ENCODE data around the gene MYL1. TPM values are rescaled to one million over a fixed set of nuclear protein-coding genes. Genes with fewer than 3 reads are reported as not detected.

Gene MYL1
- total RNA-seq, 1 experiment from 2014 or later, result not detected

DNA sequence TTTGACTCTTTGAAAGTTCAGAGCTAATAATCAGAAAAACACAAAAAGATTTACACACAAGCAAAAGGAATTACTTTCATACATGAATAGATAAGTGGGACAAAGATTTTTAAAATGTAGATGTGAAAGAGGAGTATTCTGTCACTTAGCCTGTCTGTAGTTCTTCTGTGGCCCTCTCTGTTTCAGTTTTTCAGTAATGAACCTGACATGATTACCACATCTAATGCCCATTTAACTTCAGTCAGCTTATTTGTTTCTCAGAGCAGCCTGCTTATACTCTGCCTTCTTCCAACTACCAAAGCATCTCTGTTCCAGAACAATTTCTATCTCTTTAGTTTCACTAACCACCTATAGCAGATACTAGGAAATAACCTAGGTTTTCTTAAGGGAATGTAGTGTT lies 55.3 kb downstream of the MYL1 start:
- no peaks in the 10 kb centered on the region for H3K36me3 ChIP-seq (ENCODE audit: control insufficient read depth, insufficient read depth, low read length)
- Mint-ChIP-seq H3K4me1 (ENCODE audit: low read depth, unreplicated experiment) (no peaks in the 10 kb centered on the region), H3K27me3 (ENCODE audit: insufficient read depth, unreplicated experiment) (no peaks in the 10 kb centered on the region), H3K9me3 (ENCODE audit: unreplicated experiment) (no peaks in the 10 kb centered on the region), H3K4me3 (ENCODE audit: unreplicated experiment) (no peak overlapping the region), H3K27ac (ENCODE audit: unreplicated experiment) (no peak overlapping the region), H3K36me3 (ENCODE audit: insufficient read depth, unreplicated experiment) (no peaks in the 10 kb centered on the region)
- ChIA-PET CTCF (no interaction called here), POLR2A (no interaction called here)
- no peaks in the 10 kb centered on the region for H3K4me1 ChIP-seq
- TF ChIP-seq, protein P1, sequence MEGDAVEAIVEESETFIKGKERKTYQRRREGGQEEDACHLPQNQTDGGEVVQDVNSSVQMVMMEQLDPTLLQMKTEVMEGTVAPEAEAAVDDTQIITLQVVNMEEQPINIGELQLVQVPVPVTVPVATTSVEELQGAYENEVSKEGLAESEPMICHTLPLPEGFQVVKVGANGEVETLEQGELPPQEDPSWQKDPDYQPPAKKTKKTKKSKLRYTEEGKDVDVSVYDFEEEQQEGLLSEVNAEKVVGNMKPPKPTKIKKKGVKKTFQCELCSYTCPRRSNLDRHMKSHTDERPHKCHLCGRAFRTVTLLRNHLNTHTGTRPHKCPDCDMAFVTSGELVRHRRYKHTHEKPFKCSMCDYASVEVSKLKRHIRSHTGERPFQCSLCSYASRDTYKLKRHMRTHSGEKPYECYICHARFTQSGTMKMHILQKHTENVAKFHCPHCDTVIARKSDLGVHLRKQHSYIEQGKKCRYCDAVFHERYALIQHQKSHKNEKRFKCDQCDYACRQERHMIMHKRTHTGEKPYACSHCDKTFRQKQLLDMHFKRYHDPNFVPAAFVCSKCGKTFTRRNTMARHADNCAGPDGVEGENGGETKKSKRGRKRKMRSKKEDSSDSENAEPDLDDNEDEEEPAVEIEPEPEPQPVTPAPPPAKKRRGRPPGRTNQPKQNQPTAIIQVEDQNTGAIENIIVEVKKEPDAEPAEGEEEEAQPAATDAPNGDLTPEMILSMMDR (IDR thresholded peaks at IDR 0.05; ENCODE audit: insufficient read depth in 1 of 2, low read depth in 1 of 2, low read length in 1 of 2, severe bottlenecking in 1 of 2, unreplicated experiment in 1 of 2), result no peak
- DNase-seq, result no peak
- no peak overlapping the region for H3K4me3 ChIP-seq (ENCODE audit: low read depth, low read length)
- intact Hi-C loops (cut with micrococcal nuclease; ENCODE audit: unreplicated experiment), result no loop called here
- no peaks in the 10 kb centered on the region for H3K9me3 ChIP-seq
- BruUV-seq (replicated peaks), result no TSS peak
- H3K27me3 ChIP-seq (replicated peaks; ENCODE audit: control insufficient read depth, insufficient read depth, low read length), result no peaks in the 10 kb centered on the region

DNA sequence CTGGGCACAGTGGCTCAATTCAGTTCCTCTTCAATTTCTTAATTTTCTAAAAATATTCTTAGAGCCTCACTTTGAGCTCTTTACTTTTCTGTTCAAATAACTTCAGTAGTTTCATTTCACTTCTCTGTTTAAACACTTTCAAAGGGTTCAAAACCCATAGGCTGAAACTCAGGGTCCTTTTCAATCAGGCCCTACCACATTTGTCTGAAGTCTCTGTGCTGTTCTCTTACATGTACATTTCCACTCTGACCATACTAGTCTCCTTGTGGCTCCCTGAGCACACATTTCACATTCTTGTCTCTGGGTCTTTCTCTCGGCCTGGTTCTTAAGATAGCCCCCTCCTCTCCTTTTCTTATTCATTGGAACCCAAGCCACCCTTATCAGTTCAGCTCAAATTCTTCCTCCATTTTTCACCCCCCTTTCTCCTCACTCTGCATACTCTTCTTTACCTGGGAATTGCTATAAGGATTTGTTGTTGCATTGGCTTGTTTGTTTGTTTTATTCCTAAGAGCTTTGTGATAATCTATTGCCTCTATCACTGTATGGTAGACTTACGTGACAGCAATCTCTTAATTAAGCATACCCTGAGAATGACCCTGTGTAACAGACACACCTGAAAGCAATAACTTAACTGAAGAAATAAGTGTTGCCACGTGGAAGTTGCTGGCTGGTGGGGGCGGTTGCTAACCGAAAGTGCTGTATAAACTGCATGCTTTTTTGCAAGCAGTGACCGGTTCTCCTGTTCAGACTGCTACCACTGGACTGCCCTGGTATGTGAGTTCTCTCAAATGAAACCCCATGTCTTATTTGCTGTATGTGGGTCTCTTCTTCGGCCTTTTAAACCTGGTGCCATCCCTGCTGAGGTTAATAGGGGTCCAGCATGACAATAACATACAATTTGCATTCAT lies 62.0 kb downstream of the MYL1 start:
- intact Hi-C loops (cut with micrococcal nuclease; ENCODE audit: unreplicated experiment), result no loop called here
- no TSS peak for BruUV-seq (replicated peaks)
- ChIA-PET CTCF (no interaction called here), POLR2A (no interaction called here)
- no peaks in the 10 kb centered on the region for H3K36me3 ChIP-seq (ENCODE audit: control insufficient read depth, insufficient read depth, low read length)
- no peaks in the 10 kb centered on the region; the same call in 1 of the 2 replicates for H3K27me3 ChIP-seq (replicated peaks; ENCODE audit: control insufficient read depth, insufficient read depth, low read length)
- no peaks in the 10 kb centered on the region for H3K9me3 ChIP-seq
- TF ChIP-seq, protein P1 (IDR thresholded peaks at IDR 0.05; ENCODE audit: insufficient read depth in 1 of 2, low read depth in 1 of 2, low read length in 1 of 2, severe bottlenecking in 1 of 2, unreplicated experiment in 1 of 2), result no peak
- no peak overlapping the region for H3K4me3 Mint-ChIP-seq (ENCODE audit: unreplicated experiment)
- no peaks in the 10 kb centered on the region for H3K36me3 Mint-ChIP-seq (ENCODE audit: insufficient read depth, unreplicated experiment)
- H3K4me3 ChIP-seq (ENCODE audit: low read depth, low read length), result no peak overlapping the region
- DNase-seq, result no peak
- no peaks in the 10 kb centered on the region for H3K9me3 Mint-ChIP-seq (ENCODE audit: unreplicated experiment)
- no peaks in the 10 kb centered on the region for H3K4me1 ChIP-seq
- H3K27ac Mint-ChIP-seq (ENCODE audit: unreplicated experiment), result no peak overlapping the region
- H3K27me3 Mint-ChIP-seq (ENCODE audit: insufficient read depth, unreplicated experiment), result peaks cover 5% of the 10 kb centered on the region
- H3K4me1 Mint-ChIP-seq (ENCODE audit: low read depth, unreplicated experiment), result no peaks in the 10 kb centered on the region

DNA sequence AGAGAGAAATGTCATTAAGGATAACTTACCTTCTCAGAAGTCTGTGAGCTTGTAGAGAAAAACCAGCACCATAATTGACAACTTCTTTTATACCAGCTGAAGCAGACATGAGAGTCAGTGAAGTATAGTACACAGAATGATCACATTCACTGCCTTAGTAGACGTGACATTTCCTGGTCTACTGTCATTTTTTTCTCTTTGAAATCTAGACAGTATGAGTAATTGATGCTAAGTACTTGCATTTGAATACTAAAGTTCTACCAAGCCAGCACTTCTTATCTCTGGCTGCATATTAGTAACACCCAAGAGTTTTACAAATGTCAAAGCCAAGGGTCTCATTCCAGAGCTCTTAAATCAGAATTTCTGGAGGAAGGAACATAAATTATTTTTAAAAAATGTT lies 64.4 kb downstream of the MYL1 start:
- DNase-seq, result no peak
- H3K27me3 Mint-ChIP-seq (ENCODE audit: insufficient read depth, unreplicated experiment), result peaks cover 8% of the 10 kb centered on the region
- BruUV-seq (replicated peaks), result no TSS peak
- H3K36me3 Mint-ChIP-seq (ENCODE audit: insufficient read depth, unreplicated experiment), result no peaks in the 10 kb centered on the region
- H3K36me3 ChIP-seq (ENCODE audit: control insufficient read depth, insufficient read depth, low read length), result no peaks in the 10 kb centered on the region
- no peak overlapping the region for H3K4me3 Mint-ChIP-seq (ENCODE audit: unreplicated experiment)
- H3K4me3 ChIP-seq (ENCODE audit: low read depth, low read length), result no peak overlapping the region
- H3K4me1 ChIP-seq, result no peaks in the 10 kb centered on the region
- H3K27ac Mint-ChIP-seq (ENCODE audit: unreplicated experiment), result no peak overlapping the region
- H3K4me1 Mint-ChIP-seq (ENCODE audit: low read depth, unreplicated experiment), result no peaks in the 10 kb centered on the region
- H3K27me3 ChIP-seq (replicated peaks; ENCODE audit: control insufficient read depth, insufficient read depth, low read length), result no peaks in the 10 kb centered on the region; the same call in 1 of the 2 replicates
- H3K9me3 ChIP-seq, result no peaks in the 10 kb centered on the region
- intact Hi-C loops (cut with micrococcal nuclease; ENCODE audit: unreplicated experiment), result no loop called here
- CTCF ChIA-PET, result no interaction called here
- H3K9me3 Mint-ChIP-seq (ENCODE audit: unreplicated experiment), result peaks cover 7% of the 10 kb centered on the region
- TF ChIP-seq, protein P1 (IDR thresholded peaks at IDR 0.05; ENCODE audit: insufficient read depth in 1 of 2, low read depth in 1 of 2, low read length in 1 of 2, severe bottlenecking in 1 of 2, unreplicated experiment in 1 of 2), result no peak
- POLR2A ChIA-PET, result no interaction called here

Other genes starting within 250 kb of the MYL1 start
- gene KANSL1L, start 143.8 kb downstream of the MYL1 start, total RNA-seq (2022), result 5.3 and 5.7 TPM in 2 replicates
- not detected in 2 replicates for gene ACADL, start 89.7 kb downstream of the MYL1 start, total RNA-seq (2022)
- 26.5 and 30.6 TPM in 2 replicates for gene LANCL1, start 161.6 kb upstream of the MYL1 start, total RNA-seq (2022)
- gene CPS1, start 241.4 kb upstream of the MYL1 start, total RNA-seq (2022), result 0.84 and 1.2 TPM in 2 replicates

Data from Caco-2 (cell line).